NB4 (cell line): ENCODE data around the gene SNED1.

Experiments used
- MYC ChIP-seq: IDR thresholded peaks from 2 replicates; pipeline ENCODE4 v1.6.1; 2011; ENCODE audit warnings: low read depth, low read length
- POLR2A ChIP-seq: IDR thresholded peaks from 2 replicates; pipeline ENCODE4 v1.6.1; 2011; ENCODE audit warnings: mild to moderate bottlenecking; ENCODE audit not compliant: insufficient read length; ENCODE audit errors: extremely low read depth
- TF ChIP-seq, protein P1 (sequence below): IDR thresholded peaks from one replicate; pipeline ENCODE4 v1.5.1; 2012; ENCODE audit warnings: low read depth, low read length
- TF ChIP-seq, protein P2 (sequence below): IDR thresholded peaks from 2 replicates; pipeline ENCODE4 v1.6.1; 2011; ENCODE audit warnings: low read depth, low read length

DNA sequence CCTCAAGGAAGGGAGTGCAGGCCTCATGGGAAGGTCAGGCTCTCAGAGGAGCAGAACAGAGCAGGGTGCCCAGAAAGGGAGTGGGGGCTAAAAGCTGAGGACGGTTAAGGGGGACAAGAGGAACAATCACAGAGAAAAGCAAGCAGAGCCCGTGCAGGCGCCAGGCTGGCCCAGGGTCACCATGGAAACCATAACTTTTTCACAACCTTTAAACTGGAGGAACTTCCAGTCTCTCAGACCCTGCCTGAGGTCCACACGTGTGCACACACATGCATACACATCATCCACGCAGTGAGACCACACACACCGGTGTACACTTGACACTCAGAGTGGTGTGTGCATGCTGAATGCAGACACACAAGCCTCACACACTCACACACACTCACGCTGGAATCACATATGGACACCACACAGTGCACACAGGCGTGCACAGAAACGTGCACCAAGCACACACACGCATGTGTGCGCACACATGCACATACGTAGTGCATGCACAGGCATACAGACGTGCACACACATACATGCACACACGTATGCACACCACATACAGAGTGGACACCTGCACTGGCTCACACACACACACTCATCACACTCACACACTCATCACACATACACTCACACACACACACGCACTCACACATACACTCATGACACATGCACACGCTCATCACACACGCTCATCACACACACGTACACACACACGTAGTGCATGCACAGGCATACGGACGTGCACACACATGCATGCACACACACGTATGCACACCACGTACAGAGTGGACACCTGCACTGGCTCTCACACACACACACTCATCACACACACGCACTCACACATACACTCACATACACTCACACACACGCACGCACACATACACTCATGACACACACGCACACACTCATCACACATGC, 37.2 kb upstream of the SNED1 start:
- TF ChIP-seq, protein P1, sequence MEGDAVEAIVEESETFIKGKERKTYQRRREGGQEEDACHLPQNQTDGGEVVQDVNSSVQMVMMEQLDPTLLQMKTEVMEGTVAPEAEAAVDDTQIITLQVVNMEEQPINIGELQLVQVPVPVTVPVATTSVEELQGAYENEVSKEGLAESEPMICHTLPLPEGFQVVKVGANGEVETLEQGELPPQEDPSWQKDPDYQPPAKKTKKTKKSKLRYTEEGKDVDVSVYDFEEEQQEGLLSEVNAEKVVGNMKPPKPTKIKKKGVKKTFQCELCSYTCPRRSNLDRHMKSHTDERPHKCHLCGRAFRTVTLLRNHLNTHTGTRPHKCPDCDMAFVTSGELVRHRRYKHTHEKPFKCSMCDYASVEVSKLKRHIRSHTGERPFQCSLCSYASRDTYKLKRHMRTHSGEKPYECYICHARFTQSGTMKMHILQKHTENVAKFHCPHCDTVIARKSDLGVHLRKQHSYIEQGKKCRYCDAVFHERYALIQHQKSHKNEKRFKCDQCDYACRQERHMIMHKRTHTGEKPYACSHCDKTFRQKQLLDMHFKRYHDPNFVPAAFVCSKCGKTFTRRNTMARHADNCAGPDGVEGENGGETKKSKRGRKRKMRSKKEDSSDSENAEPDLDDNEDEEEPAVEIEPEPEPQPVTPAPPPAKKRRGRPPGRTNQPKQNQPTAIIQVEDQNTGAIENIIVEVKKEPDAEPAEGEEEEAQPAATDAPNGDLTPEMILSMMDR: no peak
- TF ChIP-seq MYC (no peak), POLR2A (no peak)
- TF ChIP-seq, protein P2, sequence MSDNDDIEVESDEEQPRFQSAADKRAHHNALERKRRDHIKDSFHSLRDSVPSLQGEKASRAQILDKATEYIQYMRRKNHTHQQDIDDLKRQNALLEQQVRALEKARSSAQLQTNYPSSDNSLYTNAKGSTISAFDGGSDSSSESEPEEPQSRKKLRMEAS: peak; percentile 68
